Panc1 (cell line): ENCODE measurements around the gene DUSP1. TPM values are rescaled to one million over a fixed set of nuclear protein-coding genes. Genes with fewer than 3 reads are reported as not detected.

Source experiments
- ATAC-seq: fragments of 200-7000 bp; cut with Tn5 transposase; 2 replicates; pipeline ENCODE4 v1.9.1; 2020; ENCODE audit warnings: mild to moderate bottlenecking, moderate library complexity
- BruUV-seq: library from RNA; stranded (reverse); fragments of 400-500 nt; replicated peaks from 2 replicates; lab custom pipeline; 2021; lab: Mats Ljungman, UMichigan
- CTCF ChIA-PET: fragments of 300-600 bp; sonication (Branson Sonifier 250); formaldehyde crosslinking; loops from one replicate; lab custom pipeline; 2022; ENCODE audit warnings: antibody characterized with exemption; lab: Charles Lee
- POLR2A ChIA-PET: fragments of 300-600 bp; sonication (Branson Sonifier 250); formaldehyde crosslinking; loops from one replicate; lab custom pipeline; 2022; ENCODE audit warnings: antibody characterized with exemption; lab: Charles Lee
- DNase-seq: peaks from one replicate; pipeline ENCODE4 v3.0.0-alpha.2; 2010; ENCODE audit warnings: low read depth, low spot score
- H3K27ac ChIP-seq: 2 replicates; pipeline ENCODE4 v1.5.1; 2011; ENCODE audit warnings: mild to moderate bottlenecking, low read length, inconsistent platforms
- H3K27me3 ChIP-seq: fragments of 200-500 bp; sonication (Bioruptor generic); 2 replicates; pipeline ENCODE4 v1.6.0; 2014; ENCODE audit warnings: low read length, inconsistent platforms; ENCODE audit not compliant: control insufficient read depth, insufficient read depth
- H3K36me3 ChIP-seq: fragments of 200-500 bp; sonication (Bioruptor generic); 2 replicates; pipeline ENCODE4 v1.5.1; 2014; ENCODE audit warnings: inconsistent platforms, mild to moderate bottlenecking, low read length, moderate library complexity; ENCODE audit not compliant: control insufficient read depth, insufficient read depth
- H3K4me1 ChIP-seq: 2 replicates; pipeline ENCODE4 v1.5.1; 2011; ENCODE audit warnings: inconsistent platforms, mild to moderate bottlenecking, low read length, moderate library complexity; ENCODE audit not compliant: control insufficient read depth, insufficient read depth
- H3K4me3 ChIP-seq, 2 experiments: 2 replicates each; pipeline ENCODE4 v1.5.1; 2011 to 2012; ENCODE audit warnings: low read depth in 2 of 2, low read length in 2 of 2, mild to moderate bottlenecking in 2 of 2, inconsistent platforms in 1 of 2, moderate library complexity in 1 of 2
- H3K9me3 ChIP-seq: fragments of 200-500 bp; sonication (Bioruptor generic); 2 replicates; pipeline ENCODE4 v1.5.1; 2014; ENCODE audit warnings: low read depth, mild to moderate bottlenecking, inconsistent platforms, low read length, moderate library complexity; ENCODE audit not compliant: control insufficient read depth, insufficient read depth
- POLR2AphosphoS5 ChIP-seq: IDR thresholded peaks from 2 replicates; pipeline ENCODE4 v1.6.1; 2012; ENCODE audit warnings: mild to moderate bottlenecking, low read depth, low read length, moderate library complexity
- SIN3A ChIP-seq: IDR thresholded peaks from 2 replicates; pipeline ENCODE4 v1.6.1; 2012; ENCODE audit warnings: low read depth, mild to moderate bottlenecking, low read length, moderate library complexity, borderline replicate concordance; ENCODE audit not compliant: insufficient read depth
- TCF7L2 ChIP-seq: IDR thresholded peaks from 2 replicates; pipeline ENCODE4 v1.6.1; 2011; ENCODE audit warnings: mild to moderate bottlenecking, low read depth, low read length, inconsistent platforms
- in situ Hi-C: cut with HindIII; loops from 2 replicates; pipeline ENCODE4 v1.10.0; 2016; ENCODE audit warnings: low sequenced_read_pairs, low pct_unique_long_range_greater_than_20kb
- intact Hi-C: fragments of 100-400 bp; cut with micrococcal nuclease; formaldehyde crosslinking; loops from one replicate; pipeline ENCODE4 v1.10.0; 2022; ENCODE audit not compliant: unreplicated experiment
- total RNA-seq: library from RNA; stranded (reverse); gene quantifications from one replicate; pipeline ENCODE4 v1.2.1, GENCODE V29; 2021; ENCODE audit not compliant: unreplicated experiment
- TF ChIP-seq, protein P1 (sequence below), 2 experiments: IDR thresholded peaks; 2 replicates each; pipeline ENCODE4 v1.6.1; 2011 to 2012; ENCODE audit warnings: low read depth in 2 of 2, control low read depth in 1 of 2, low read length in 1 of 2, mild to moderate bottlenecking in 1 of 2, moderate library complexity in 1 of 2; ENCODE audit not compliant: insufficient read depth in 1 of 2
- TF ChIP-seq, protein P2 (sequence below): fragments of 450-650 bp; IDR thresholded peaks from 2 replicates; pipeline ENCODE4 v1.5.1; 2017; ENCODE audit warnings: mild to moderate bottlenecking

The DUSP1 gene
- total RNA-seq, 1 experiment from 2014 or later: 79.9 TPM

DNA sequence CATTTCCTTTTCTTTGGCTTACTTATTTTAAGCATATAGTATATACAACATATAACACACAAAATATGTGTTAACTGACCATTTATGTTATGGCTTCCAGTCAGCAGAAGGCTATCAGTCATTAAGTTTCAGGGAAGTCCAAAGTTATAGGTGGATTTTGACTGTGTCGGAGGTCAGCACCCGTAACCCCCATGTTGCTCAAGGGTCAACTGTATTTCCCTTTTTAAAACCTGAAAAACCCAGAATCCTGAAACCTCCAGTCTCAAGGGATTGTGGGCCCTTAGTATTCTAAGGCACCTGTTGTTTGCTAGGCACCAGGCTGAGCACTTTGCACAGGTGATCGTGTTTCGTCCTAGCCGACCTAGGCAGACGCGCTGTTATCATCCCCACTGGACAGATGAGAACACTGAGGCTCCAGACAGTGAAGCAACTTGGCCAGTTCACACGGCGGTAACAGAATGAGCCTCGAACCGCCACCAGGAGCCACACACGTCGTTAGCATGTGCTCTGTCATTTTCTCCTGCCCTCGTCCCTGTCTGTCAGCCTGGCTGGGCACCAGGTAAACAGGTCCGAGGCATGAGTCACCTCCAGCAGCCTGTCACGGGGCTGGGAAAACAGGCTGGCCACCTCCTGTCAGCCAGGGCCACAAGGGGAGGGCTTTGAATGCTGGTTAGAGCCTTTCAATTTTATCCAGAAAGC lies 39.9 kb downstream of the DUSP1 start:
- ATAC-seq (peak; percentile 31), DNase-seq (no peak)
- in situ Hi-C loops (no loop called here), intact Hi-C loops (loop anchor here (5.0 kb wide), 1 partner anchor 36 kb away; no protein-coding TSS in a partner anchor)
- H3K36me3 ChIP-seq: no peaks in the 10 kb centered on the region
- H3K27me3 ChIP-seq: no peaks in the 10 kb centered on the region
- H3K9me3 ChIP-seq: no peaks in the 10 kb centered on the region
- no peak overlapping the region for H3K4me3 ChIP-seq
- H3K4me1 ChIP-seq: peaks cover 17% of the 10 kb centered on the region
- H3K27ac ChIP-seq: peak overlapping the region; percentile 45
- BruUV-seq: no TSS peak
- ChIA-PET CTCF (interaction anchor here (0.6 kb wide), 1 partner anchor 14 kb away, joined by 7 read pairs; no protein-coding TSS in a partner anchor), POLR2A (no interaction called here)
- TF ChIP-seq POLR2AphosphoS5: no peak
- TF ChIP-seq, protein P1, sequence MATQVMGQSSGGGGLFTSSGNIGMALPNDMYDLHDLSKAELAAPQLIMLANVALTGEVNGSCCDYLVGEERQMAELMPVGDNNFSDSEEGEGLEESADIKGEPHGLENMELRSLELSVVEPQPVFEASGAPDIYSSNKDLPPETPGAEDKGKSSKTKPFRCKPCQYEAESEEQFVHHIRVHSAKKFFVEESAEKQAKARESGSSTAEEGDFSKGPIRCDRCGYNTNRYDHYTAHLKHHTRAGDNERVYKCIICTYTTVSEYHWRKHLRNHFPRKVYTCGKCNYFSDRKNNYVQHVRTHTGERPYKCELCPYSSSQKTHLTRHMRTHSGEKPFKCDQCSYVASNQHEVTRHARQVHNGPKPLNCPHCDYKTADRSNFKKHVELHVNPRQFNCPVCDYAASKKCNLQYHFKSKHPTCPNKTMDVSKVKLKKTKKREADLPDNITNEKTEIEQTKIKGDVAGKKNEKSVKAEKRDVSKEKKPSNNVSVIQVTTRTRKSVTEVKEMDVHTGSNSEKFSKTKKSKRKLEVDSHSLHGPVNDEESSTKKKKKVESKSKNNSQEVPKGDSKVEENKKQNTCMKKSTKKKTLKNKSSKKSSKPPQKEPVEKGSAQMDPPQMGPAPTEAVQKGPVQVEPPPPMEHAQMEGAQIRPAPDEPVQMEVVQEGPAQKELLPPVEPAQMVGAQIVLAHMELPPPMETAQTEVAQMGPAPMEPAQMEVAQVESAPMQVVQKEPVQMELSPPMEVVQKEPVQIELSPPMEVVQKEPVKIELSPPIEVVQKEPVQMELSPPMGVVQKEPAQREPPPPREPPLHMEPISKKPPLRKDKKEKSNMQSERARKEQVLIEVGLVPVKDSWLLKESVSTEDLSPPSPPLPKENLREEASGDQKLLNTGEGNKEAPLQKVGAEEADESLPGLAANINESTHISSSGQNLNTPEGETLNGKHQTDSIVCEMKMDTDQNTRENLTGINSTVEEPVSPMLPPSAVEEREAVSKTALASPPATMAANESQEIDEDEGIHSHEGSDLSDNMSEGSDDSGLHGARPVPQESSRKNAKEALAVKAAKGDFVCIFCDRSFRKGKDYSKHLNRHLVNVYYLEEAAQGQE (IDR thresholded peaks at IDR 0.05; ENCODE audit: insufficient read depth in 1 of 2, low read depth in 2 of 2, low read length in 1 of 2): no peak
- no peak for TF ChIP-seq TCF7L2
- TF ChIP-seq, protein P2, sequence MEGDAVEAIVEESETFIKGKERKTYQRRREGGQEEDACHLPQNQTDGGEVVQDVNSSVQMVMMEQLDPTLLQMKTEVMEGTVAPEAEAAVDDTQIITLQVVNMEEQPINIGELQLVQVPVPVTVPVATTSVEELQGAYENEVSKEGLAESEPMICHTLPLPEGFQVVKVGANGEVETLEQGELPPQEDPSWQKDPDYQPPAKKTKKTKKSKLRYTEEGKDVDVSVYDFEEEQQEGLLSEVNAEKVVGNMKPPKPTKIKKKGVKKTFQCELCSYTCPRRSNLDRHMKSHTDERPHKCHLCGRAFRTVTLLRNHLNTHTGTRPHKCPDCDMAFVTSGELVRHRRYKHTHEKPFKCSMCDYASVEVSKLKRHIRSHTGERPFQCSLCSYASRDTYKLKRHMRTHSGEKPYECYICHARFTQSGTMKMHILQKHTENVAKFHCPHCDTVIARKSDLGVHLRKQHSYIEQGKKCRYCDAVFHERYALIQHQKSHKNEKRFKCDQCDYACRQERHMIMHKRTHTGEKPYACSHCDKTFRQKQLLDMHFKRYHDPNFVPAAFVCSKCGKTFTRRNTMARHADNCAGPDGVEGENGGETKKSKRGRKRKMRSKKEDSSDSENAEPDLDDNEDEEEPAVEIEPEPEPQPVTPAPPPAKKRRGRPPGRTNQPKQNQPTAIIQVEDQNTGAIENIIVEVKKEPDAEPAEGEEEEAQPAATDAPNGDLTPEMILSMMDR: no peak
- TF ChIP-seq SIN3A: no peak

DNA sequence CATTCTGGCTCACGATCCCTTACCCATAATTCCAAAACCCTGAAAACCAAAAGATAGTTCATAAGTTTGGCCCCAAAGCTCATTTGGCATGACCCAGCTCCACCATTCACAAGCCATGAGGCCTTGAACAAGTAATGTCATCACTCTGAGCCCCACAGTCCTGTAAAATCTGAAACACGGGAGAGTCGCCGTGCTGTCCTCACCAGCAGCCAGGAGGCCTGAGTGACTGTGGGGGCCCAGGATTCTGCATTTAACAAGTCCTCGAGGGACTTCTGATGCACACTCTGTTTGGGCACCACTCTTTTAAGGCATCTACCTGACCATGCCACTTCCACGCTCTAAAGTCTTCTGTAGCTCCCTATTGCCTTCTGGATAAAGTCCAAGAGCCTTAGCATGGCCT lies 40.8 kb downstream of the DUSP1 start:
- CTCF ChIA-PET: interaction anchor here (0.6 kb wide), 1 partner anchor 13 kb away, joined by 7 read pairs; no protein-coding TSS in a partner anchor

More for the DNA sequence above, 40.8 kb downstream of the DUSP1 start:
- intact Hi-C loops (loop anchor here (5.0 kb wide), 1 partner anchor 37 kb away; no protein-coding TSS in a partner anchor), in situ Hi-C loops (no loop called here)
- H3K4me1 ChIP-seq: peaks cover 15% of the 10 kb centered on the region
- ATAC-seq: no peak
- no peak overlapping the region for H3K27ac ChIP-seq
- no peaks in the 10 kb centered on the region for H3K36me3 ChIP-seq
- DNase-seq: no peak
- POLR2A ChIA-PET: no interaction called here
- H3K27me3 ChIP-seq: no peaks in the 10 kb centered on the region
- no TSS peak for BruUV-seq
- no peak for TF ChIP-seq SIN3A
- TF ChIP-seq TCF7L2: no peak
- TF ChIP-seq, protein P2: no peak
- no peak overlapping the region for H3K4me3 ChIP-seq
- H3K9me3 ChIP-seq: no peaks in the 10 kb centered on the region
